Stimulated activated CD8-positive, alpha-beta memory T cell treated with anti-CD3 and anti-CD28 coated beads, Interleukin-12 subunit alpha, Interleukin-12 subunit beta, amount 100 ng/mL, for 1 hour (primary cell): ENCODE data around the gene CEACAM1.
A peak's percentile ranks its signal among the peaks of the same experiment; 100 is the strongest.
"Not testable (repeated sequence)": the region's sequence is repeated elsewhere in the genome, so short reads cannot be mapped to it uniquely, and the experiment has no call there.

Source experiments
- DNase-seq: peaks from one replicate; pipeline ENCODE4 v3.0.0-alpha.2; 2020; ENCODE audit warnings: low read depth

The CEACAM1 gene

GRCh38 chr19:42528354-42529247, at the start of gene CEACAM1:
TSS of gene CEACAM1 (minus strand) at chr19:42528481. CDS start at chr19:42528374, 107 bp downstream.
- DNase-seq, result peak; percentile 3

DNA sequence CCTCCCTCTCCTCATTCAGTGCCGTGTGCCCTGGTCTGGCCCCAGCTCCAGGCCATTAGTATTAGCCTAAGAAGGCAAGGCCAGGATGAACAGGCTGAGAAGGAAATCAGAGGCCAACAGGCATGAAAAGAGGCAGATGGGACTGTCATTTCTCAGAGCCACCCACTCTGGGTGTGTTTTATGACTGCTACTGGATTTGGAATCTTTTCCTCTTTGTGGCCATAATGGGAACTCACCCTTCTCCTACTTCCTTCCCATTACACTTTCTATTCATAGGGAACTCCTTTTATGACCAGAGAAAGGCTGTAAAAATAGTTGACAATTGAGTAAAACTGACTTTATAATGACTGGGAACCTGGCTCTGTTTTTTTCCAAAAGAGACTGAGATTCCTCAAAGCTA, 48.7 kb upstream of the CEACAM1 start:
- DNase-seq, result no peak

DNA sequence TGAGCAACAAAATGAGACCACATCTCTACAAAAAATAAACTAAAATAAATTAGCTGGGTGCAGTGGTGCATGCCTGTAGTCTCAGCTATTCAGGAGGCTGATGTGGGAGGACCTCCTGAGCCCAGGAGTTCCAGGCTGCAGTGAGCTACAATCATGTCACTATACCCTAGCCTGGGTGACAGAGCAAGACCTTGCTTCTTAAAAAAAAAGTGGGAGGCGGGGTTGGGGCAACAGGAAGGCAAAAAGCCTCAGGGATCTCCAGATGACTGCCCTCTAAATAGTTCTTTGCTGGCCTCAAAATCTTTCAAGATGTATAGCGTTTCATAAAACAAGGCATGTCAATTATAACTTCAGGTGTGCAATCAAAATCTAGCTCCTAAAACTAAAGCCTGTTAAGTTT, 48.0 kb upstream of the CEACAM1 start:
- no peak for DNase-seq

- DNase-seq, result no peak
Observed at GRCh38 chr19:42573642-42574041, 45.4 kb upstream of the CEACAM1 start.

GRCh38 chr19:42571116-42571515, 42.8 kb upstream of the CEACAM1 start:
- DNase-seq, result no peak

DNA sequence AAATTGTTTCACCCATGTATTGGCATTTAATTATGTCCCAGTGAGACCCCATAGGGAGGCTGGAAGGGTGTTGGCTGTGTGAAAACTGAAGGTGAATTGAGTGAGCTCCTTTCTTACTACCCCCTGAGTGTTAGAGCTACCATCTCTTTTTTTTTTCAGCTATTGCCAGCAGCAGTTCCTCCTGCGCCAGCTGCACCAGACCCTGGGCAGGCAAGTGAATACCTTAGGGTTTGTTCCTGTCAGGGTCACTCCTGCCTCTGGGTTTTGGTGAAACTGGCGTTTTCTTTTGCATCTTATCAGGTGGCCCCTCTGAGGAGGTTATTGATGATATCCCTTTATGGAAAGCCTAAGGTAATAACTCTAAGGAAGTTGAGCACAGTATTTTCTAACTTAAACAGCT, 40.9 kb upstream of the CEACAM1 start:
- DNase-seq, result no peak

DNA sequence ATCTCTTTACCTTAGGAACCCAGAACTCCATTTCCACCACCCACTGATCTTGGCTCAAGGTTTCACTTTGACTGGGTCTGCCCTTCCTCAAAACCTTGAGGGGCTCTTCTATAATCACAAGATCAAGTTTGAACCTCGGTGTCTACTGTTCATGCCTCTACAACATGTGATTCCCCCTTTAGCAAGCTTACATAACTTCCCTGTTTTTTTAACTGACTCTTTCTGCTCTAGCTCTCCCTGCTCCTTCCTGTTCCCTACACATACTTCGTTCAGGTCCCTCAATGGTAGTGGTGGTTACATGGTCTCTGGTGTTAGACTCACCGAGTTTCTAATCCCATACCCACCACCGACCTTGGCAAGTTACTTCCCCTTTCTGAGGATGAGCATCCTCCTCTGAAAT, 39.7 kb upstream of the CEACAM1 start:
- DNase-seq, result no peak

- DNase-seq, result no peak
Observed at GRCh38 chr19:42567567-42567966, 39.3 kb upstream of the CEACAM1 start.

DNA sequence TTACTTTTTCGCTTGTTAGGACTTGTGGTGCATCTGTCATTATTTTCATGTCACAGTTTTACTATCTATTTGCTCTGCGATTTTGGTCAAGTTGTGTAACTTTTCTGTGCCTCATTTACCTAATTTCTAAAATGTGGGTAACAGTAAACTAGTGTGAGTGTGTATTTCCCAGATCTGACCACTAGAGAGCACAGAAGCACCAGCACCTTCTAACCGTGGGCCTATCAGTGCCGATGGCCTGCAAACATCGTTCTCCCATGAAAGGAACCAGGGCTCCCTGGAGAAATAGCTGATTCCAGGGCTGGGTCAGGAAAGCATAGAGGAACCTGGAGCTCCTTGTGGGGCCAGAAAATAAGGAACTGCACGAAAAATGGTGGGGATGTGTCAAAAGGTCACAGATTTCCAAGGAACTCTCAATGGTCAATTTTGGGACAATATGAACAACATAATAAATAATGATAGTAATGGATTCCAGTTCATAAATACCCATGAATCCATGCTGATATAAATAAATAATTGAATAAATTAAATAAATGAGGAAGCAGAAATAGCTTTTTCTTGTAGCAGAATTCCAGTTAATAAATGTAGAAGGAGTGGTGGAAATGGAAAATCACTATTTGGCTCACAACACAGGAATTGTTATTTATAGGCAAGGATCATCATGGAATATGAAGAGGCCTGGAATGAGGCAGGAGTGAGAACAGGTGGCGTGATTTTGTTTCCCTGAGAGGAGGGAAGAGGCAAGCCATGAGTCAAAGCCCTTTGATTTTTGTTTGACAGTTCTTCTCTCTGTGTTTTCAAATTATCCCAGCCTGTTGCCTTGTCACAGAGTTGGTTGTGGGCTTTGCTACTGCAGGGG, 35.3 kb upstream of the CEACAM1 start:
- DNase-seq, result no peak

DNA sequence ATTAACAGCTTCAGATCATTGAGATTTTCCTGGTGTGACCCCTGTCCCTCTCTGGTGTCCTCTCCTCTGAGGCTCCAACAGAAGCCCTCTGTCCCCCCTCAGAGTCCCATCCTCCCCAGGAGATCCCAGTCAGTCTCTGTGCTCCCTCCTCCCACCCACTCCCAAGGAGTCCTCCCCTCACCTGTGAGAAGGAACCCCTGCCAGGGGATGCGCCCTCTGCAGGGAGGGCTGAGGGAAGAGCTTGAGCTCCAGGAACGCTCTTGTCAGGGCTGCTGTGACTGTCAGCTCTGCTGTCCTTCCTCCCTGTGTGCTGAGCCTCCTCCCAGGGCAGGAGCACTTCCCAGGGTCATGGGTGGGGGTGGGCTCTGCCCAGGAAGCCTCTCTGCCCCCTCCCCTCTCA, 33.2 kb upstream of the CEACAM1 start:
- DNase-seq, result no peak

DNA sequence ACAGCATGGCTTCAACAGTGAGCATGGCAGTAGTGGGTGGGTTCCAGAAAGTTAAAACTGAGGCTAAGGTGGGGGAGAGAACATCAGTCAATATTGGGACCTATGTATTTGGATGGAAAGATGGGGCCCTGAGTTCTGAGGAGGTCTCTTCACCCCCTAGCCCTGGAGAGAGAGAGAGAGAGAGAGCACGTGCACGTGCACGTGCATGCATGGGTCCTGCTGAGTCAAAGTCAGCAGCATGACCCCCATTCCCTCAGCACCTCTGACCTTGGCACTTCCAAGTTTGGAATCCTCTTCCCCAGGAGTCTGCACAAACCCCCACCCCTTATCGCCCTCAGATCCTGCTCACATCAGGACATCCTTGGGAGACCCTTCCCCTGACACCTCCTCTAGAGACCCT, 32.5 kb upstream of the CEACAM1 start:
- no peak for DNase-seq

DNA sequence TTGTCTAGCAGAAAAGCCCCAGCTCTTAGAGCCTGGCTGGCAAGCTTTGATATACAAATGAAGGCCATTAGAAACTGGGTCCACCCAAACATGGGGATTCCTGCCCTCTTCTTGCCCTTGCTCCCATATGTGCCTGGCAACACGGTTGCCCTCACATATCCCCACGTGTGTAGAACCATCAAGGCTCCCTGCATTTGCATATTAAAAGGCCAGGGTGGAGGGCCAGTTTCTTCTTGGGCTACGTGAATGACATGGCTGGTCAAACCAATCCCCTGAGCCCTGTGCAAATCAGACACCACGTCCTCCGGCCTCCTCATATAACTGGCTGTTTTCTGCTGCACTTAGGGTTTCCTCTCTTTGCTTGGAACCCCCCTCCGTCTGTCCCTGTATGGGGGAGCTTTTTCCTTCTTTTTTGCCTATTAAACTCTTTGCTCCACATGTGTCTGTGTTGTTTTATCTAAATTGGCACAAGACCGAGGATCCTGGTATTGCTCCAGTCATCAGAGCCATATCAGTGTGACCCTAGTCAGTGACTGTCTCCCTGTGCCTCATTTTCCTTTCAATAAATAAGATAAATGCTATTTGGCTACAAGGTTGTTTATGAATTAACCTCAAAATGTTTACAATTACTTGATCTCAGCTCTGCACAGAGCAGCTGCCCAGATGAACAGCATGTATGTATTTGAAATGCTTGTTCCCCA, 30.3 kb upstream of the CEACAM1 start:
- no peak for DNase-seq

DNA sequence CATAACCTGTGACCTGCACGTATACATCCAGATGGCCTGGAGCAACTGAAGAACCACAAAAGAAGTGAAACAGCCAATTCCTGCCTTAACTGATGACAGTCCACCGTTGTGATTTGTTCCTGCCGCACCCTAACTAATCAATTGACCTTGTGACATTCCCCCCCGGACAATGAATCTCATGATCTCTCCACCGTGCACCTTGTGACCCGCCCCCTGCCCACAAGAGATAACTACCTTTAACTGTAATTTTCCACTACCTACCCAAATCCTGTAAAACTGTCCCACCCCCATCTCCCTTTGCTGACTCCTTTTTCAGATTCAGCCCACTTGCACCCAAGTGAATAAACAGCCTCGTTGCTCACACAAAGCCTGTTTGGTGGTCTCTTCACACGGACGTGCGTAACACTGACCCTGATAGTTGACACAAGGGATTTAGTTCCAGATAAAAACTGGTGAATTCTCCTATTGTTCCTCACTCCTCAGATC, 29.1 kb upstream of the CEACAM1 start:
- DNase-seq, result not testable (repeated sequence)

DNA sequence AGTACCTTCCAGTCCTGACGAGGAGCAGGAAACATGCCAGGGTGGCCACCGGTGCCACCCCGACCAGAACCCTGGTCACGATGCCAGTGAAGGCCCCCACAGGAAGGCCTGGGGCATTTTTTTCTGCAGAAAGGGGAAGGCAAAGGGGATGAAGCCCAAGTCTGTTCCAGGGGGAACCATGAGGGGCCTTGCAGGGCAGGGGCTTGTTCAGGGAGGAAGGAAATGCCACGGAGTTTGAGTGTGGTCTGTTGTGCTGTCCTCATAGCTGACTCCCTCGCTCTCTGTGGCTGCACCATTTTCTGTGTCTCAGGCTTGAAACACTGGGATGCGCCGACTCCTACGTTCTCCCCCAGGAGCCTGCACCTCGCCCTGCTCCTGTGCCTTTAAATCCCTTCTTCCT, 27.5 kb upstream of the CEACAM1 start:
- no peak for DNase-seq

GRCh38 chr19:42555317-42555716, 27.0 kb upstream of the CEACAM1 start:
- DNase-seq, result no peak

GRCh38 chr19:42554046-42554575, 25.8 kb upstream of the CEACAM1 start:
- no peak for DNase-seq

GRCh38 chr19:42553292-42554045, 25.2 kb upstream of the CEACAM1 start:
- DNase-seq, result no peak

GRCh38 chr19:42552086-42553065, 24.1 kb upstream of the CEACAM1 start:
- no peak for DNase-seq

DNA sequence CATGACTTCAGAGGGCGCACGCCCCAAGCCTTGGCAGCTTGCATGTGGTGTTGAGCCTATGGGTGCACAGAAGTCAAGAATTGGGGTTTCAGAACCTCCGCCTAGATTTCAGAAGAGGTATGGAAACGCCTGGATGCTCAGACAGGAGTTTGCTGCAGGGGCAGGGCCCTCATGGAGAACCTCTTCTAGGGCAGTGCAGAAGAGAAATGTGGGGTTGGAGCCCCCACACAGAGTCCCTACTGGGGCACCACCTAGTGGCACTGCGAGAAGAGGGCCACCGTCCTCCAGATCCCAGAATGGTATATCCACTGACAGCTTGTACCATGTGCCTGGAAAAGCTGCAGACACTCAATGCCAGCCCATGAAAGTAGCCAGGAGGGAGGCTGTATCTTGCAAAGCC, 22.2 kb upstream of the CEACAM1 start:
- not testable (repeated sequence) for DNase-seq

DNA sequence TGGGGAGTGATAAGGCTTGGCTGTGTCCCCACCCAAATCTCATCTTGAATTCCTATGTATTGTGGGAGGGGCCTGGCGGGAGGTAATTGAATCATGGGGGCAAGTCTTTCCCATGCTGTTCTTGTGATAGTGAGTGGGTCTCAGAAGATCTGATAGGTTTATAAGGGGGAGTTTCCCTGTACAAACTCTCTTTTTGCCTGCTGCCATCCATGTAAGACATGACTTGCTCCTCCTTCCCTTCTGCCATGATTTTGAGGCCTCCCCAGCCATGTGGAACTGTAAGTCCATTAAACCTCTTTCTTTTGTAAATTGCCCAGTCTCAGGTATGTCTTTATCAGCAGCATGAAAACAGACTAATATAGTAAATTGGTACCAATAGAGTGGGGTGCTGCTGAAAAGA, 20.8 kb upstream of the CEACAM1 start:
- DNase-seq, result not testable (repeated sequence)
